ENCODE results near the gene CFDP1. TPM values are rescaled to one million over a fixed set of nuclear protein-coding genes. Genes with fewer than 3 reads are reported as not detected.

Gene CFDP1
- total and polyA plus RNA-seq, 2 of the 13 experiments (the other 11 are each of a cell fraction or from before 2014, with no cell fraction given), result 78.6 to 153 TPM

DNA sequence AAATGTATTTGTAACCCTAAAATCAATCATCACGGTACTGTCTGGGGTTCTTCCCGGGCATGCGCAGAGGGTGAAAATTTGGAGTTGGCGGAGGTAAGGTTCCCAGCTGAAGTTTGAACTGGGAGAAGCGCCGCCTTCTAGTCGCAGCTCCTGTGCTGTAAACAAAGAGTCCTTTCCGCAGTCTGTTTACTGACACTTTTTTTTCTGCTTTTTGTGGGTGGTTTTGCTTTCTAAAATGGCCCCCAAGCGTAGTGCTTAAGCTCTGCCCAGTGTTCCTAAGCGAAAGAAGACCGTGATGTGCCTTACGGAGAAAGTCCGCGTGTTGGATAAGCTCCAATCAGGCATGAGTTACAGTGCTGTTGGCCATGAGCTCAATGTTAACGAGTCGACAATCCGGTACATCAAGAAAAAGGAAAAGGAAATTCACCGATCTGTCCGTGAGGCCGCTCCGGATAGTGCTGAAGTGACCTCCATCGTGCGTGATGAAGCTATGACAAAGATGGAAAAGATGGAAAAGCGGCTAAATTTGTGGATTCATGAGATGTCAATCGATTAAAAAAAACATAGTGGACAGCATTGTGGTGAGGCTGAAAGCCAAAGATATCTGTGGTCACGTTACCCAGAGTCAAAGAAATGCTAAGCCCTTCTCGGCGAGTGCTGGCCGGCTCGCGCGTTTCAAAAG lies 570 bp upstream of the CFDP1 start (continued):
- peak; percentile 37; the same call in 1 of the 2 replicates for TF ChIP-seq EEA1 (CRISPR knock-in tag; IDR thresholded peaks at IDR 0.05; ENCODE audit: borderline replicate concordance)
- no peak for TF ChIP-seq FOXM1 (CRISPR knock-in tag; IDR thresholded peaks at IDR 0.05)
- peak; percentile 55 for TF ChIP-seq ZNF7 (CRISPR knock-in tag; IDR thresholded peaks at IDR 0.05)
- TF ChIP-seq, protein P1, sequence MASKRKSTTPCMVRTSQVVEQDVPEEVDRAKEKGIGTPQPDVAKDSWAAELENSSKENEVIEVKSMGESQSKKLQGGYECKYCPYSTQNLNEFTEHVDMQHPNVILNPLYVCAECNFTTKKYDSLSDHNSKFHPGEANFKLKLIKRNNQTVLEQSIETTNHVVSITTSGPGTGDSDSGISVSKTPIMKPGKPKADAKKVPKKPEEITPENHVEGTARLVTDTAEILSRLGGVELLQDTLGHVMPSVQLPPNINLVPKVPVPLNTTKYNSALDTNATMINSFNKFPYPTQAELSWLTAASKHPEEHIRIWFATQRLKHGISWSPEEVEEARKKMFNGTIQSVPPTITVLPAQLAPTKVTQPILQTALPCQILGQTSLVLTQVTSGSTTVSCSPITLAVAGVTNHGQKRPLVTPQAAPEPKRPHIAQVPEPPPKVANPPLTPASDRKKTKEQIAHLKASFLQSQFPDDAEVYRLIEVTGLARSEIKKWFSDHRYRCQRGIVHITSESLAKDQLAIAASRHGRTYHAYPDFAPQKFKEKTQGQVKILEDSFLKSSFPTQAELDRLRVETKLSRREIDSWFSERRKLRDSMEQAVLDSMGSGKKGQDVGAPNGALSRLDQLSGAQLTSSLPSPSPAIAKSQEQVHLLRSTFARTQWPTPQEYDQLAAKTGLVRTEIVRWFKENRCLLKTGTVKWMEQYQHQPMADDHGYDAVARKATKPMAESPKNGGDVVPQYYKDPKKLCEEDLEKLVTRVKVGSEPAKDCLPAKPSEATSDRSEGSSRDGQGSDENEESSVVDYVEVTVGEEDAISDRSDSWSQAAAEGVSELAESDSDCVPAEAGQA (IDR thresholded peaks at IDR 0.05; ENCODE audit: low read depth), result no peak
- TF ChIP-seq, protein P1 (CRISPR knock-in tag; IDR thresholded peaks at IDR 0.05; ENCODE audit: borderline replicate concordance), result peak; percentile 49; the same call in 1 of the 2 replicates
- no peak for TF ChIP-seq POLR2G (IDR thresholded peaks at IDR 0.05; ENCODE audit: low read depth, low read length)
- TF ChIP-seq ZNF543 (CRISPR knock-in tag; IDR thresholded peaks at IDR 0.05), result 0 out of 2 replicates have a peak, but pooled peaks have one; percentile 0
- TF ChIP-seq, protein P2, sequence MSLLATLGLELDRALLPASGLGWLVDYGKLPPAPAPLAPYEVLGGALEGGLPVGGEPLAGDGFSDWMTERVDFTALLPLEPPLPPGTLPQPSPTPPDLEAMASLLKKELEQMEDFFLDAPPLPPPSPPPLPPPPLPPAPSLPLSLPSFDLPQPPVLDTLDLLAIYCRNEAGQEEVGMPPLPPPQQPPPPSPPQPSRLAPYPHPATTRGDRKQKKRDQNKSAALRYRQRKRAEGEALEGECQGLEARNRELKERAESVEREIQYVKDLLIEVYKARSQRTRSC (CRISPR knock-in tag; IDR thresholded peaks at IDR 0.05; ENCODE audit: low read depth), result 0 out of 2 replicates have a peak, but pooled peaks have one; percentile 65
- TF ChIP-seq GABPB1 (CRISPR knock-in tag; IDR thresholded peaks at IDR 0.05), result no peak
- 0 out of 2 replicates have a peak, but pooled peaks have one; percentile 2 for TF ChIP-seq ZNF292 (CRISPR knock-in tag; IDR thresholded peaks at IDR 0.05; ENCODE audit: borderline replicate concordance, low read depth)
- TF ChIP-seq JUNB (CRISPR knock-in tag; IDR thresholded peaks at IDR 0.05; ENCODE audit: borderline replicate concordance), result peak; percentile 66; the same call in 1 of the 2 replicates
- TF ChIP-seq, protein P3, sequence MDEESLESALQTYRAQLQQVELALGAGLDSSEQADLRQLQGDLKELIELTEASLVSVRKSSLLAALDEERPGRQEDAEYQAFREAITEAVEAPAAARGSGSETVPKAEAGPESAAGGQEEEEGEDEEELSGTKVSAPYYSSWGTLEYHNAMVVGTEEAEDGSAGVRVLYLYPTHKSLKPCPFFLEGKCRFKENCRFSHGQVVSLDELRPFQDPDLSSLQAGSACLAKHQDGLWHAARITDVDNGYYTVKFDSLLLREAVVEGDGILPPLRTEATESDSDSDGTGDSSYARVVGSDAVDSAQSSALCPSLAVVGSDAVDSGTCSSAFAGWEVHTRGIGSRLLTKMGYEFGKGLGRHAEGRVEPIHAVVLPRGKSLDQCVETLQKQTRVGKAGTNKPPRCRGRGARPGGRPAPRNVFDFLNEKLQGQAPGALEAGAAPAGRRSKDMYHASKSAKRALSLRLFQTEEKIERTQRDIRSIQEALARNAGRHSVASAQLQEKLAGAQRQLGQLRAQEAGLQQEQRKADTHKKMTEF (CRISPR knock-in tag; IDR thresholded peaks at IDR 0.05), result no peak
- TF ChIP-seq CEBPZ (IDR thresholded peaks at IDR 0.05; ENCODE audit: low read length), result no peak
- peak; percentile 70; the same call in 1 of the 2 replicates for TF ChIP-seq NFRKB (IDR thresholded peaks at IDR 0.05)
- peak; percentile 81 for TF ChIP-seq KMT2A (CRISPR knock-in tag; IDR thresholded peaks at IDR 0.05)

Data from HepG2 (cell line).